ENCODE measurements around the gene SYCN. TPM values are rescaled to one million over a fixed set of nuclear protein-coding genes. Genes with fewer than 3 reads are reported as not detected.

Gene SYCN
- total RNA-seq, 1 experiment from 2014 or later: not detected

DNA sequence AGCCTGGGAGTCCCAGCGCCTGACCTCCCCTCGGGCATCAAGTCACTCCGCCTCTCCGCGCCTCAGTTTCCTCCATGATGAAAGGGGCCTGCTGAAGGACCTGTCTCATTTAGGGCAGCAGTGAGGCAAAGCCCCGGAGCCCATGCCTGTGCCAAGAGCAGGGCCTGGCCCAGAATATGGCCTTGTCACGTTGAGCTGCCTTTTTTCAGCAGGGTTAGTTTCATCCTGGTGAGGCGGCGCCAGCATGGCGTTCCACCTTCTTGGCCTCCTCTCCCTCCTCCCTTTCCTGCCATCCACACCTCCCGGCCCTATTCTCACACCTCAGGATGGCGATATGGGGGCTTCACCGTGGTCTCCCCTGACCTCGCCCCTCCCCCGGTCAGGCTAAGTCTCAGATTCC, 48.3 kb downstream of the SYCN start:
- POLR2A ChIA-PET: no interaction called here
- CTCF ChIA-PET: interaction anchor here (0.6 kb wide), 1 partner anchor 625 kb away, joined by 4 read pairs; no protein-coding TSS in a partner anchor
- no peak for DNase-seq (ENCODE audit: unreplicated experiment)
- Mint-ChIP-seq H3K36me3 (ENCODE audit: insufficient read depth, unreplicated experiment) (no peaks in the 10 kb centered on the region), H3K4me1 (ENCODE audit: insufficient read depth, unreplicated experiment) (peaks cover 41% of the 10 kb centered on the region), H3K27me3 (ENCODE audit: insufficient read depth, unreplicated experiment) (no peaks in the 10 kb centered on the region), H3K9me3 (ENCODE audit: unreplicated experiment) (no peaks in the 10 kb centered on the region), H3K4me3 (ENCODE audit: unreplicated experiment) (no peak overlapping the region), H3K27ac (ENCODE audit: low read depth, unreplicated experiment) (no peak overlapping the region)
- BruUV-seq (replicated peaks): no TSS peak
- intact Hi-C loops (cut with micrococcal nuclease): no loop called here
- TF ChIP-seq, protein P1, sequence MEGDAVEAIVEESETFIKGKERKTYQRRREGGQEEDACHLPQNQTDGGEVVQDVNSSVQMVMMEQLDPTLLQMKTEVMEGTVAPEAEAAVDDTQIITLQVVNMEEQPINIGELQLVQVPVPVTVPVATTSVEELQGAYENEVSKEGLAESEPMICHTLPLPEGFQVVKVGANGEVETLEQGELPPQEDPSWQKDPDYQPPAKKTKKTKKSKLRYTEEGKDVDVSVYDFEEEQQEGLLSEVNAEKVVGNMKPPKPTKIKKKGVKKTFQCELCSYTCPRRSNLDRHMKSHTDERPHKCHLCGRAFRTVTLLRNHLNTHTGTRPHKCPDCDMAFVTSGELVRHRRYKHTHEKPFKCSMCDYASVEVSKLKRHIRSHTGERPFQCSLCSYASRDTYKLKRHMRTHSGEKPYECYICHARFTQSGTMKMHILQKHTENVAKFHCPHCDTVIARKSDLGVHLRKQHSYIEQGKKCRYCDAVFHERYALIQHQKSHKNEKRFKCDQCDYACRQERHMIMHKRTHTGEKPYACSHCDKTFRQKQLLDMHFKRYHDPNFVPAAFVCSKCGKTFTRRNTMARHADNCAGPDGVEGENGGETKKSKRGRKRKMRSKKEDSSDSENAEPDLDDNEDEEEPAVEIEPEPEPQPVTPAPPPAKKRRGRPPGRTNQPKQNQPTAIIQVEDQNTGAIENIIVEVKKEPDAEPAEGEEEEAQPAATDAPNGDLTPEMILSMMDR (IDR thresholded peaks at IDR 0.05; ENCODE audit: unreplicated experiment): no peak

GRCh38 chr19:39155114-39155700, 48.9 kb downstream of the SYCN start:
- no peak for DNase-seq (ENCODE audit: unreplicated experiment)
- no peaks in the 10 kb centered on the region for H3K9me3 Mint-ChIP-seq (ENCODE audit: unreplicated experiment)
- H3K27me3 Mint-ChIP-seq (ENCODE audit: insufficient read depth, unreplicated experiment): no peaks in the 10 kb centered on the region
- CTCF ChIA-PET: interaction anchor here (0.6 kb wide), 2 partner anchors 625 to 1131 kb away, joined by 3 to 4 read pairs; no protein-coding TSS in a partner anchor
- TF ChIP-seq, protein P1 (IDR thresholded peaks at IDR 0.05; ENCODE audit: unreplicated experiment): no peak
- peaks cover 35% of the 10 kb centered on the region for H3K4me1 Mint-ChIP-seq (ENCODE audit: insufficient read depth, unreplicated experiment)
- no peak overlapping the region for H3K4me3 Mint-ChIP-seq (ENCODE audit: unreplicated experiment)
- intact Hi-C loops (cut with micrococcal nuclease): no loop called here
- no TSS peak for BruUV-seq (replicated peaks)
- H3K36me3 Mint-ChIP-seq (ENCODE audit: insufficient read depth, unreplicated experiment): no peaks in the 10 kb centered on the region
- POLR2A ChIA-PET: no interaction called here
- H3K27ac Mint-ChIP-seq (ENCODE audit: low read depth, unreplicated experiment): no peak overlapping the region

DNA sequence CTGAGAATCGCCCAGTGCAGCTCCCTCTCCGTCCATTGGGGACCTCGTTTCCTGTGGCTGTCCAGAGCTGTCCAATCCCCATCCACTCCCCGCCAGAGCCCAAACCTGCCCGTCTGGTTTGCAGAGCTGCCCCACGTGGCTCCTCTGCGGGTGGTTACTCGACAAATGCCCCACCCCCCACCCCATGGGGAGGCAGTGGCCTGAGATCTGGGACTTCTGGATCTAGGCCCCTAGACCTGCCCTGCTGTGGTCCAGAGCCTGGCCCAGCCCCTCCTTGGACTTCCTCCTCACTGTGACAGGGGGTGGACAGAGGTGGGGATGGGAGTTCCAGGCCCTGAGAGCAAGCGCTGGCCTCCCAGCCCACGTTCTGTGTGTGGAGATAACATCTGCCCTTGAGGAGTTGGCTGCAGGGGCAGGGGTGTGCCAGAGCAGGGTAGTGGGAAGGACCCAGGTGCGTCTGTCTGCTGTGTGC, 49.4 kb downstream of the SYCN start:
- TF ChIP-seq, protein P1 (IDR thresholded peaks at IDR 0.05; ENCODE audit: unreplicated experiment): no peak
- ChIA-PET POLR2A (no interaction called here), CTCF (interaction anchor here (0.6 kb wide), 1 partner anchor 1132 kb away, joined by 3 read pairs; no protein-coding TSS in a partner anchor)
- H3K36me3 Mint-ChIP-seq (ENCODE audit: insufficient read depth, unreplicated experiment): no peaks in the 10 kb centered on the region
- no peak overlapping the region for H3K4me3 Mint-ChIP-seq (ENCODE audit: unreplicated experiment)
- BruUV-seq (replicated peaks): no TSS peak
- peaks cover 34% of the 10 kb centered on the region for H3K4me1 Mint-ChIP-seq (ENCODE audit: insufficient read depth, unreplicated experiment)
- H3K27ac Mint-ChIP-seq (ENCODE audit: low read depth, unreplicated experiment): no peak overlapping the region
- DNase-seq (ENCODE audit: unreplicated experiment): no peak
- H3K27me3 Mint-ChIP-seq (ENCODE audit: insufficient read depth, unreplicated experiment): no peaks in the 10 kb centered on the region
- no peaks in the 10 kb centered on the region for H3K9me3 Mint-ChIP-seq (ENCODE audit: unreplicated experiment)
- intact Hi-C loops (cut with micrococcal nuclease): no loop called here

DNA sequence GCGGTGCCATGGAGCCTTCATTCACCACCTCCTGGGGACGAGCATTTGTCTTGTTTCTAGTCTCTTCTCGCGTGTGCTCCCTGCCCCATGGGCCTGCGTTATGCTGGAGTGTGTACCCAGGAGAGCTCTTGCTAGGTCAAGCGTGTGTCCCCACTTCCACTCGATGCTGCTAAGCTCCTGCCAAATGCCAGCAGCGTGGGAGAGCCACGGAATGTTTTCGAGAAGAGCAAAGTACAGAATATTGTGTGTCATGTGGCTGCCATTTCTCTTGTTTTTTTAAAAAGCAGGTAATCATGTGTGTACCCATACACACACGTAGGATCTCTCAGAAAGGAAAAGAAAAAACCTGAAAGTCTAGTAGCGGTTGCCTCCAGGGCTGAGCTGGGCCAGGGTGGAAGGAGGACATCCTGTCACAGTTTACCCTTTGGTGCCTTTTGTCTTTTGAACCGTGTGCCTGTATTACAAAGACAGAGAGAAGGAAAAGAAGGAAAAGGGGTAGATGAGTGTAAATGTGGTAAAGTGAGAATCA, 49.9 kb downstream of the SYCN start:
- no peak overlapping the region for H3K27ac Mint-ChIP-seq (ENCODE audit: low read depth, unreplicated experiment)
- POLR2A ChIA-PET: no interaction called here
- intact Hi-C loops (cut with micrococcal nuclease): no loop called here
- H3K4me3 Mint-ChIP-seq (ENCODE audit: unreplicated experiment): no peak overlapping the region
- TF ChIP-seq, protein P1 (IDR thresholded peaks at IDR 0.05; ENCODE audit: unreplicated experiment): no peak
- no peaks in the 10 kb centered on the region for H3K9me3 Mint-ChIP-seq (ENCODE audit: unreplicated experiment)
- no peaks in the 10 kb centered on the region for H3K36me3 Mint-ChIP-seq (ENCODE audit: insufficient read depth, unreplicated experiment)
- no TSS peak for BruUV-seq (replicated peaks)
- no peaks in the 10 kb centered on the region for H3K27me3 Mint-ChIP-seq (ENCODE audit: insufficient read depth, unreplicated experiment)
- no peak for DNase-seq (ENCODE audit: unreplicated experiment)
- CTCF ChIA-PET: interaction anchor here (0.6 kb wide), 2 partner anchors 173 to 387 kb away, joined by 3 read pairs; no protein-coding TSS in a partner anchor
- peaks cover 34% of the 10 kb centered on the region for H3K4me1 Mint-ChIP-seq (ENCODE audit: insufficient read depth, unreplicated experiment)

Other genes with a start within 250 kb of the SYCN start
- 5.2 and 5.8 TPM in 2 replicates for gene FBXO17, start 228.5 kb downstream of the SYCN start, total RNA-seq (2022)
- gene FBXO27, start 171.7 kb downstream of the SYCN start, total RNA-seq (2022): 0.28 TPM in 1 of 2 replicates, not detected in the other
- not detected in 2 replicates for gene ACP7, start 119.9 kb downstream of the SYCN start, total RNA-seq (2022)
- 28.4 and 29.5 TPM in 2 replicates for gene PAK4, start 78.5 kb downstream of the SYCN start, total RNA-seq (2022)
- not detected in 2 replicates for gene NCCRP1, start 7.3 kb downstream of the SYCN start, total RNA-seq (2022)
- not detected in 2 replicates for gene IFNL3, start 40.7 kb upstream of the SYCN start, total RNA-seq (2022)
- not detected in 2 replicates for gene IFNL4, start 44.6 kb upstream of the SYCN start, total RNA-seq (2022)
- gene IFNL2, start 64.1 kb upstream of the SYCN start, total RNA-seq (2022): not detected in 2 replicates
- gene IFNL1, start 92.1 kb upstream of the SYCN start, total RNA-seq (2022): not detected in 2 replicates
- gene LRFN1, start 116.6 kb upstream of the SYCN start, total RNA-seq (2022): 0.16 TPM in 1 of 2 replicates, not detected in the other
- gene GMFG, start 131.8 kb upstream of the SYCN start, total RNA-seq (2022): not detected in 2 replicates
- gene SAMD4B, start 138.2 kb upstream of the SYCN start, total RNA-seq (2022): 65.4 and 94.2 TPM in 2 replicates
- gene PAF1, start 186.8 kb upstream of the SYCN start, total RNA-seq (2022): 47.0 and 48.5 TPM in 2 replicates
- gene MED29, start 187.1 kb upstream of the SYCN start, total RNA-seq (2022): 24.3 and 31.7 TPM in 2 replicates
- 83.7 and 98.4 TPM in 2 replicates for gene ZFP36, start 202.6 kb upstream of the SYCN start, total RNA-seq (2022)
- 19.2 and 19.6 TPM in 2 replicates for gene PLEKHG2, start 208.4 kb upstream of the SYCN start, total RNA-seq (2022)
- 2,837 and 2,909 TPM in 2 replicates for gene RPS16, start 231.7 kb upstream of the SYCN start, total RNA-seq (2022)
- 122 and 165 TPM in 2 replicates for gene SUPT5H, start 241.3 kb upstream of the SYCN start, total RNA-seq (2022)

Data from MCF 10A (cell line).